H9 (cell line): Measurements from ENCODE around the gene ABHD12. TPM values are rescaled to one million over a fixed set of nuclear protein-coding genes. Genes with fewer than 3 reads are reported as not detected.

ENCODE experiments used
- DNase-seq: peaks from one replicate; pipeline ENCODE4 v3.0.0-alpha.2; 2017
- H2AFZ ChIP-seq: one replicate; pipeline ENCODE4 v1.6.1; 2013; ENCODE audit warnings: mild to moderate bottlenecking, low read length, control low read depth, moderate library complexity
- H2AK5ac ChIP-seq: 2 replicates; pipeline ENCODE4 v1.6.1; 2013; ENCODE audit warnings: low read length, control low read depth, mixed read lengths; ENCODE audit not compliant: insufficient read length
- H2BK120ac ChIP-seq: one replicate; pipeline ENCODE4 v1.6.1; 2013; ENCODE audit warnings: low read depth, mild to moderate bottlenecking, low read length, control low read depth, inconsistent platforms; ENCODE audit not compliant: poor library complexity, severe bottlenecking
- H2BK12ac ChIP-seq: 2 replicates; pipeline ENCODE4 v1.6.1; 2013; ENCODE audit warnings: low read length, control low read depth, mixed read lengths, low read depth; ENCODE audit not compliant: insufficient read length
- H2BK15ac ChIP-seq: 2 replicates; pipeline ENCODE4 v1.6.1; 2013; ENCODE audit warnings: low read depth, low read length, control low read depth
- H2BK20ac ChIP-seq: one replicate; pipeline ENCODE4 v1.6.1; 2013; ENCODE audit warnings: low read depth, mild to moderate bottlenecking, low read length, control low read depth, inconsistent platforms; ENCODE audit not compliant: poor library complexity, severe bottlenecking
- H2BK5ac ChIP-seq: 2 replicates; pipeline ENCODE4 v1.6.1; 2013; ENCODE audit warnings: low read length, control low read depth, mixed read lengths; ENCODE audit not compliant: insufficient read length
- H3K14ac ChIP-seq: 2 replicates; pipeline ENCODE4 v1.6.1; 2013; ENCODE audit warnings: low read length, control low read depth; ENCODE audit not compliant: insufficient read depth
- H3K18ac ChIP-seq: 2 replicates; pipeline ENCODE4 v1.6.1; 2013; ENCODE audit warnings: low read depth, mild to moderate bottlenecking, mixed read lengths, low read length, control low read depth; ENCODE audit not compliant: insufficient read length
- H3K23ac ChIP-seq: 2 replicates; pipeline ENCODE4 v1.6.1; 2013; ENCODE audit warnings: low read length, control low read depth, mixed read lengths, low read depth; ENCODE audit not compliant: insufficient read length
- H3K23me2 ChIP-seq: 2 replicates; pipeline ENCODE4 v1.6.1; 2013; ENCODE audit warnings: low read depth, mild to moderate bottlenecking, mixed read lengths, low read length, control low read depth; ENCODE audit not compliant: insufficient read length, poor library complexity, severe bottlenecking
- H3K27ac ChIP-seq: 2 replicates; pipeline ENCODE4 v1.5.1; 2013; ENCODE audit warnings: low read length, control low read depth, mixed read lengths, low read depth; ENCODE audit not compliant: insufficient read length
- H3K27me3 ChIP-seq: 2 replicates; pipeline ENCODE4 v1.6.1; 2013; ENCODE audit warnings: low read length, control low read depth, inconsistent platforms; ENCODE audit not compliant: insufficient read depth
- H3K4ac ChIP-seq: 2 replicates; pipeline ENCODE4 v1.6.1; 2013; ENCODE audit warnings: low read depth, mild to moderate bottlenecking, control low read depth, inconsistent platforms, low read length, moderate library complexity
- H3K4me1 ChIP-seq: 2 replicates; pipeline ENCODE4 v1.6.1; 2013; ENCODE audit warnings: low read length, control low read depth, inconsistent platforms; ENCODE audit not compliant: insufficient read depth
- H3K4me2 ChIP-seq: 2 replicates; pipeline ENCODE4 v1.6.1; 2013; ENCODE audit warnings: low read length, control low read depth, mixed read lengths; ENCODE audit not compliant: insufficient read length, insufficient read depth
- H3K56ac ChIP-seq: 2 replicates; pipeline ENCODE4 v1.6.1; 2013; ENCODE audit warnings: low read depth, mild to moderate bottlenecking, mixed read lengths, low read length, control low read depth; ENCODE audit not compliant: insufficient read length
- H3K79me1 ChIP-seq: 2 replicates; pipeline ENCODE4 v1.6.1; 2013; ENCODE audit warnings: low read depth, mild to moderate bottlenecking, moderate library complexity, low read length, control low read depth, inconsistent platforms; ENCODE audit not compliant: insufficient read depth, poor library complexity, severe bottlenecking
- H3K79me2 ChIP-seq: 2 replicates; pipeline ENCODE4 v1.6.1; 2013; ENCODE audit warnings: low read length, control low read depth, inconsistent platforms; ENCODE audit not compliant: insufficient read depth
- H3K9ac ChIP-seq: 2 replicates; pipeline ENCODE4 v1.6.1; 2013; ENCODE audit warnings: low read length, control low read depth, mixed read lengths; ENCODE audit not compliant: insufficient read length; ENCODE audit errors: extremely low read depth
- H3K9me3 ChIP-seq: one replicate; pipeline ENCODE4 v1.6.1; 2013; ENCODE audit warnings: low read depth, low read length, inconsistent platforms; ENCODE audit not compliant: control insufficient read depth
- H3T11ph ChIP-seq: one replicate; pipeline ENCODE4 v1.6.1; 2013; ENCODE audit warnings: mild to moderate bottlenecking, low read length, control low read depth, inconsistent platforms
- H4K20me1 ChIP-seq: one replicate; pipeline ENCODE4 v1.6.1; 2013; ENCODE audit not compliant: control insufficient read depth, insufficient read length, insufficient read depth
- H4K5ac ChIP-seq: 2 replicates; pipeline ENCODE4 v1.6.1; 2013; ENCODE audit warnings: low read depth, mild to moderate bottlenecking, mixed read lengths, low read length, control low read depth; ENCODE audit not compliant: insufficient read length
- H4K8ac ChIP-seq: replicated peaks from 2 replicates; pipeline ENCODE4 v1.6.1; 2013; ENCODE audit warnings: low read length, control low read depth, mixed read lengths, low read depth; ENCODE audit not compliant: insufficient read length
- H4K91ac ChIP-seq: 2 replicates; pipeline ENCODE4 v1.6.1; 2013; ENCODE audit warnings: low read depth, mild to moderate bottlenecking, moderate library complexity, mixed read lengths, low read length, control low read depth; ENCODE audit not compliant: insufficient read length
- H3K27ac Mint-ChIP-seq, 3 experiments: 2 replicates in 2 of 3; 3 replicates in 1 of 3; pipeline ENCODE4 v1.8.0; 2020 to 2021; ENCODE audit warnings: mixed read lengths in 3 of 3, mild to moderate bottlenecking in 1 of 3, moderate library complexity in 1 of 3
- H3K27me3 Mint-ChIP-seq: 2 replicates; pipeline ENCODE4 v1.8.0; 2021; ENCODE audit warnings: low read depth, mild to moderate bottlenecking, moderate library complexity, mixed read lengths
- H3K36me3 Mint-ChIP-seq, 3 experiments: 2 replicates in 2 of 3; 3 replicates in 1 of 3; pipeline ENCODE4 v1.8.0; 2020 to 2021; ENCODE audit warnings: low read depth in 3 of 3, mixed read lengths in 3 of 3; ENCODE audit not compliant: insufficient read depth in 1 of 3
- H3K4me1 Mint-ChIP-seq, 2 experiments: 2 replicates each; pipeline ENCODE4 v1.8.0; 2020; ENCODE audit warnings: mixed read lengths in 2 of 2
- H3K4me3 Mint-ChIP-seq, 2 experiments: 2 replicates in 1 of 2; 3 replicates in 1 of 2; pipeline ENCODE4 v1.8.0; 2020 to 2021; ENCODE audit warnings: mild to moderate bottlenecking in 2 of 2, mixed read lengths in 2 of 2, moderate library complexity in 1 of 2
- H3K9me3 Mint-ChIP-seq, 2 experiments: 2 replicates in 1 of 2; 3 replicates in 1 of 2; pipeline ENCODE4 v1.8.0; 2020; ENCODE audit warnings: mild to moderate bottlenecking in 2 of 2, mixed read lengths in 2 of 2, moderate library complexity in 1 of 2
- CTCF ChIP-seq: fragments of 200-600 bp; sonication (generic); conservative IDR thresholded peaks from 3 replicates; pipeline ENCODE4 v1.8.0; 2021; ENCODE audit warnings: antibody characterized with exemption, mild to moderate bottlenecking
- WGBS: extraction: QIAGEN DNeasy Blood & Tissue Kit; methylation state at CpG from one replicate; pipeline ENCODE4 v1.1.7; 2013; ENCODE audit warnings: missing lambda C conversion rate, low lambda C conversion rate, mixed read lengths; ENCODE audit not compliant: insufficient read length; ENCODE audit errors: extremely low coverage; 5-methylcytosine and 5-hydroxymethylcytosine counted together
- total RNA-seq: library from RNA; stranded (reverse); gene quantifications from 2 replicates; pipeline ENCODE4 v1.2.1, GENCODE V29; 2021

The ABHD12 gene
- total RNA-seq, 1 experiment from 2014 or later, result 54.4 TPM

GRCh38 chr20:25309395-25310267 is 81.0 kb downstream of the ABHD12 start:
- H3K9me3 Mint-ChIP-seq, result peaks cover 4 to 5% of the 10 kb centered on the region in 2 experiments; a peak in 4 of 5 replicates
- no peak overlapping the region for H2AFZ ChIP-seq
- no peak for TF ChIP-seq CTCF
- H3K14ac ChIP-seq, result no peak overlapping the region; the same call in 1 of the 2 replicates
- H2BK20ac ChIP-seq, result no peak overlapping the region
- no peak overlapping the region for H2BK120ac ChIP-seq
- H3K27ac ChIP-seq, result no peak overlapping the region
- no peak overlapping the region for H3K4me2 ChIP-seq
- H3K79me2 ChIP-seq, result no peaks in the 10 kb centered on the region
- H4K5ac ChIP-seq, result no peak overlapping the region
- H3K18ac ChIP-seq, result no peak overlapping the region
- no peaks in the 10 kb centered on the region for H3K79me1 ChIP-seq
- H4K20me1 ChIP-seq, result peaks cover 3% of the 10 kb centered on the region
- H2BK12ac ChIP-seq, result no peak overlapping the region
- no peak overlapping the region for H4K91ac ChIP-seq
- H3K4me1 Mint-ChIP-seq, result peaks cover 5 to 6% of the 10 kb centered on the region in 2 experiments
- H2BK5ac ChIP-seq, result no peak overlapping the region
- no peak overlapping the region for H4K8ac ChIP-seq
- no peak overlapping the region for H3K4ac ChIP-seq
- H3K23me2 ChIP-seq, result no peaks in the 10 kb centered on the region
- peaks cover 15 to 46% (median 34%) of the 10 kb centered on the region in 3 experiments for H3K36me3 Mint-ChIP-seq
- no peak overlapping the region for H3K9ac ChIP-seq
- no peak overlapping the region for H3K23ac ChIP-seq
- H3K27me3 Mint-ChIP-seq, result no peaks in the 10 kb centered on the region
- H2AK5ac ChIP-seq, result no peak overlapping the region
- WGBS, result no CpG with 5 or more reads among the region's 18 CpGs
- H3T11ph ChIP-seq, result no peak overlapping the region
- H3K4me3 Mint-ChIP-seq, result no peak overlapping the region
- H3K56ac ChIP-seq, result no peak overlapping the region
- H3K27me3 ChIP-seq, result no peaks in the 10 kb centered on the region
- H3K27ac Mint-ChIP-seq, result peak overlapping the region in 1 of 3 experiments; percentile 53; a peak in 1 of 7 replicates
- H3K4me1 ChIP-seq, result no peaks in the 10 kb centered on the region; the same call in 1 of the 2 replicates
- DNase-seq, result no peak
- H3K9me3 ChIP-seq, result no peaks in the 10 kb centered on the region
- no peak overlapping the region for H2BK15ac ChIP-seq
